IMR-90 (cell line): ENCODE data around the gene RPTOR. TPM values are rescaled to one million over a fixed set of nuclear protein-coding genes. Genes with fewer than 3 reads are reported as not detected.

Experiments used
- ATAC-seq: fragments of 200-7000 bp; cut with Tn5 transposase; 2 replicates; pipeline ENCODE4 v1.9.1; 2020; ENCODE audit warnings: low read depth, mild to moderate bottlenecking, moderate library complexity
- BruUV-seq: library from RNA; stranded (reverse); fragments of 400-500 nt; replicated peaks from 2 replicates; lab custom pipeline; 2021; lab: Mats Ljungman, UMichigan
- CTCF ChIA-PET: fragments of 300-600 bp; formaldehyde crosslinking; extraction: SDS; loops from one replicate; lab custom pipeline; 2021; ENCODE audit warnings: antibody characterized with exemption; lab: Yijun Ruan, JAX
- POLR2A ChIA-PET: fragments of 300-600 bp; sonication (Branson Sonifier 250); formaldehyde crosslinking; loops from one replicate; lab custom pipeline; 2022; ENCODE audit warnings: antibody characterized with exemption; ENCODE audit not compliant: unreplicated experiment; lab: Charles Lee
- DNase-seq: peaks from one replicate; pipeline ENCODE4 v3.0.0; 2013
- H2AFZ ChIP-seq: replicated peaks from 2 replicates; pipeline ENCODE3; 2013; ENCODE audit warnings: low read length, mild to moderate bottlenecking; ENCODE audit not compliant: poor library complexity
- H2AK5ac ChIP-seq: 2 replicates; pipeline ENCODE4 v1.6.1; 2013; ENCODE audit warnings: low read depth, low read length, inconsistent platforms
- H2AK9ac ChIP-seq: replicated peaks from 2 replicates; pipeline ENCODE3; 2013; ENCODE audit warnings: mild to moderate bottlenecking, low read depth, low read length, moderate library complexity; ENCODE audit not compliant: poor library complexity
- H2BK120ac ChIP-seq: 2 replicates; pipeline ENCODE4 v1.6.1; 2013; ENCODE audit warnings: low read depth, low read length, inconsistent platforms
- H2BK15ac ChIP-seq: 3 replicates; pipeline ENCODE4 v1.6.1; 2013; ENCODE audit warnings: low read depth, low read length, inconsistent platforms
- H2BK20ac ChIP-seq: 2 replicates; pipeline ENCODE4 v1.6.1; 2013; ENCODE audit warnings: low read depth, mild to moderate bottlenecking, inconsistent platforms, low read length, moderate library complexity
- H2BK5ac ChIP-seq: 2 replicates; pipeline ENCODE4 v1.6.1; 2013; ENCODE audit warnings: mild to moderate bottlenecking, low read depth, low read length, inconsistent platforms; ENCODE audit not compliant: poor library complexity, severe bottlenecking
- H3K14ac ChIP-seq: replicated peaks from 2 replicates; pipeline ENCODE4 v1.6.1; 2013; ENCODE audit warnings: low read depth, low read length, inconsistent platforms
- H3K18ac ChIP-seq: 2 replicates; pipeline ENCODE4 v1.6.1; 2013; ENCODE audit warnings: low read depth, low read length, control low read depth
- H3K23ac ChIP-seq: 2 replicates; pipeline ENCODE4 v1.6.1; 2013; ENCODE audit warnings: low read depth, low read length, inconsistent platforms
- H3K27ac ChIP-seq: 2 replicates; pipeline ENCODE4 v1.5.1; 2013; ENCODE audit warnings: mild to moderate bottlenecking, control low read depth, low read length; ENCODE audit not compliant: insufficient read depth
- H3K27me3 ChIP-seq: 2 replicates; pipeline ENCODE4 v1.6.1; 2013; ENCODE audit warnings: low read length; ENCODE audit not compliant: control insufficient read depth, insufficient read depth
- H3K36me3 ChIP-seq: 2 replicates; pipeline ENCODE4 v1.6.1; 2013; ENCODE audit warnings: low read length, mixed read lengths; ENCODE audit not compliant: control insufficient read depth, insufficient read depth
- H3K4ac ChIP-seq: 2 replicates; pipeline ENCODE4 v1.6.1; 2013; ENCODE audit warnings: low read depth, low read length, inconsistent platforms
- H3K4me1 ChIP-seq: 2 replicates; pipeline ENCODE4 v1.6.1; 2013; ENCODE audit warnings: low read length, mixed read lengths; ENCODE audit not compliant: control insufficient read depth, insufficient read depth
- H3K4me2 ChIP-seq: 2 replicates; pipeline ENCODE4 v1.6.1; 2013; ENCODE audit warnings: low read depth, mild to moderate bottlenecking, control low read depth, low read length, moderate library complexity
- H3K4me3 ChIP-seq: 2 replicates; pipeline ENCODE4 v1.5.1; 2013; ENCODE audit warnings: low read depth, mild to moderate bottlenecking, control low read depth, low read length, moderate library complexity; ENCODE audit not compliant: insufficient read depth
- H3K56ac ChIP-seq: 2 replicates; pipeline ENCODE4 v1.6.1; 2013; ENCODE audit warnings: low read length, inconsistent platforms; ENCODE audit not compliant: insufficient read depth; ENCODE audit errors: extremely low read depth
- H3K79me1 ChIP-seq, 2 experiments: 2 replicates each; pipeline ENCODE4 v1.6.1; 2013; ENCODE audit warnings: low read length in 2 of 2, inconsistent platforms in 1 of 2, low read depth in 1 of 2
- H3K9ac ChIP-seq: 2 replicates; pipeline ENCODE4 v1.6.1; 2013; ENCODE audit warnings: low read depth, low read length, control low read depth
- H3K9me1 ChIP-seq: 2 replicates; pipeline ENCODE4 v1.6.1; 2013; ENCODE audit warnings: low read length, inconsistent platforms; ENCODE audit not compliant: insufficient read depth
- H3K9me3 ChIP-seq: 2 replicates; pipeline ENCODE4 v1.6.1; 2013; ENCODE audit warnings: low read length; ENCODE audit not compliant: control insufficient read depth, insufficient read depth
- H4K20me1 ChIP-seq: 2 replicates; pipeline ENCODE4 v1.6.1; 2013; ENCODE audit warnings: low read length, inconsistent platforms; ENCODE audit not compliant: insufficient read depth
- H4K5ac ChIP-seq: 2 replicates; pipeline ENCODE4 v1.6.1; 2013; ENCODE audit warnings: mild to moderate bottlenecking, low read depth, low read length, control low read depth
- H4K8ac ChIP-seq, 2 experiments: 2 replicates each; pipeline ENCODE4 v1.6.1; 2013; ENCODE audit warnings: low read depth in 2 of 2, low read length in 2 of 2, control low read depth in 1 of 2, inconsistent platforms in 1 of 2
- H4K91ac ChIP-seq: 2 replicates; pipeline ENCODE4 v1.6.1; 2013; ENCODE audit warnings: low read depth, low read length, inconsistent platforms; ENCODE audit not compliant: insufficient read depth
- BHLHE40 ChIP-seq: fragments of 150-350 bp; IDR thresholded peaks from 2 replicates; pipeline ENCODE4 v1.6.1; 2016; ENCODE audit warnings: mild to moderate bottlenecking, low read depth, low read length
- CEBPB ChIP-seq: IDR thresholded peaks from 2 replicates; pipeline ENCODE4 v1.6.1; 2012; ENCODE audit warnings: low read depth, low read length, improper control_type of control experiment
- CHD1 ChIP-seq: IDR thresholded peaks from 2 replicates; pipeline ENCODE4 v1.6.1; 2012; ENCODE audit warnings: low read depth, low read length, improper control_type of control experiment
- FOS ChIP-seq: fragments of 150-350 bp; IDR thresholded peaks from 2 replicates; pipeline ENCODE4 v1.6.1; 2016; ENCODE audit warnings: low read depth, low read length
- MAFK ChIP-seq: IDR thresholded peaks from 2 replicates; pipeline ENCODE4 v1.6.1; 2012; ENCODE audit warnings: low read depth, low read length, improper control_type of control experiment
- MXI1 ChIP-seq: IDR thresholded peaks from 2 replicates; pipeline ENCODE4 v1.6.1; 2012; ENCODE audit warnings: low read depth, mild to moderate bottlenecking, low read length, moderate library complexity, borderline replicate concordance
- RAD21 ChIP-seq: IDR thresholded peaks from 2 replicates; pipeline ENCODE4 v1.6.1; 2012; ENCODE audit warnings: low read length, improper control_type of control experiment
- RCOR1 ChIP-seq: IDR thresholded peaks from 2 replicates; pipeline ENCODE4 v1.6.1; 2012; ENCODE audit warnings: mild to moderate bottlenecking, low read length, improper control_type of control experiment; ENCODE audit not compliant: insufficient replicate concordance
- WGBS, 2 experiments: methylation state at CpG; one replicate each; pipeline versions ENCODE4 v1.1.5 to v1.1.7; 2013; ENCODE audit warnings: missing lambda C conversion rate in 2 of 2; ENCODE audit not compliant: insufficient read length in 1 of 2; ENCODE audit errors: extremely low coverage in 2 of 2; 5-methylcytosine and 5-hydroxymethylcytosine counted together
- dilution Hi-C: fragments of 300-500 bp; cut with HindIII; formaldehyde crosslinking; loops from one replicate; pipeline ENCODE4 v1.14.3; 2018; ENCODE audit warnings: low sequenced_read_pairs; ENCODE audit not compliant: unreplicated experiment
- in situ Hi-C: fragments of 300-500 bp; cut with MboI; formaldehyde crosslinking; loops from 3 replicates; pipeline ENCODE4 v1.14.3; 2019; ENCODE audit warnings: low sequenced_read_pairs, inconsistent platforms, mixed read lengths
- intact Hi-C: fragments of 100-400 bp; cut with micrococcal nuclease; formaldehyde crosslinking; loops from 2 replicates; pipeline ENCODE4 v1.10.0; 2022
- polyA plus RNA-seq, 3 experiments: library from polyadenylated mRNA; depleted of rRNA; stranded (reverse); fragments of >200 nt; gene quantifications; 2 replicates each; pipeline ENCODE4 v1.2.3, GENCODE V29; 2012; ENCODE audit warnings: low replicate concordance in 1 of 3
- total RNA-seq: library from RNA; depleted of rRNA; stranded (reverse); fragments of >200 nt; gene quantifications from 2 replicates; pipeline ENCODE4 v1.2.3, GENCODE V29; 2012
- TF ChIP-seq, protein P1 (sequence below): fragments of 150-350 bp; IDR thresholded peaks from 2 replicates; pipeline ENCODE4 v1.6.1; 2017; ENCODE audit warnings: mild to moderate bottlenecking, antibody characterized with exemption, low read length, low read depth
- TF ChIP-seq, protein P2 (sequence below): fragments of 150-350 bp; IDR thresholded peaks from 2 replicates; pipeline ENCODE4 v1.6.1; 2016; ENCODE audit warnings: low read depth, mild to moderate bottlenecking, low read length, moderate library complexity, borderline replicate concordance

RPTOR gene
- total and polyA plus RNA-seq, 2 of the 4 experiments (the other 2 are of a cell fraction) = 10.8 to 14.7 TPM

DNA sequence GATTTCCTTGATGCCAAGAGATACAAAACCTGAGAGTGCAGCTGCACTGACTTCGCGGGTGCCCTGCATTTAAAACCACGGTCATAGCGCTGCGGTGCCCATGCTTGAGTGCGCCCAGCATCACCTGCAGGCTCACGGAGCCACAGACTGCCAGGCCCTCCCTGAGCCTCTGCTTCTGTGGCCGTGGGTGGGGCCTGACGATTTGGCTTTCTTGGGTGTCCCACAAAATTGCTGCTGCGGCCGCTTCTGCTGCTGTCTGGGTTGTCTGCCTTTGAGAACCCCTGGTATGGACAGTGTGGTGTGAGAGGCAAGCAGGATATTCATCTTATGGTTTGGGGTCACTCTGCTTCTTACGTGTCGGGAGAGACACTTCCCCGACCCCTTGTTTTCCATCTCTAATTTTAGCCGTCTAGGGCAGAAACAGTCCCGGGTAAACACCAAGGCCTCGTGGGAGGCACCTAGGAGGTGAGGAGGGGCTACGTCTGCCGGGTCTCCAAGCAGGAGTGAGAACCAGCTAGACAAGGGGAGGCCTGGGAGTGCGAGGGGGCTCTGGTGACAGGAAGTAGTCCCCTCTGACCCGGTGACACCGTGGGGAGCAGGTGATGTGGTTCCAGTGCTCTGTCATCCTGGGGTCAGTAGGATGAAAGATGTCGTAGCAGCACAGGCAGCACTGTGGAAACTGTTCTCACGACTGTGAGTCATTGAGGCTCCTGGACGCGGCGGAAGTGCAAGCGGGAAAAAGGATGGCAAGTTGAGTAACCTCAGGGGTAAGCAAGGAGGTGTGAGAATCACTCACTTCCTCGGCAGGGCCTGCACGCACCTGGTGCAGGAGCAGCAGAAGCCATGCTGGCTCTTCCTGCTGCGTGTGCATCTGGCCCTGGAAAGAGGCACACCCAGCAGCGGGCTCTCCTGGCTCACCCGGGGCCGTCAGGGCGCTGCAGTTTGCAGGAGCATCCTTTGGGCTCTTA is 176.3 kb downstream of the RPTOR start:
- H4K20me1 ChIP-seq = no peaks in the 10 kb centered on the region
- no peak overlapping the region for H3K4me3 ChIP-seq
- H4K91ac ChIP-seq = peak overlapping the region; percentile 13; the same call in 1 of the 2 replicates

More for the DNA sequence above, 176.3 kb downstream of the RPTOR start:
- H3K36me3 ChIP-seq = no peaks in the 10 kb centered on the region
- H2AFZ ChIP-seq = peak overlapping the region; percentile 6
- no peak overlapping the region for H2BK15ac ChIP-seq
- H2AK9ac ChIP-seq = peak overlapping the region; percentile 76
- intact Hi-C loops (no loop called here), in situ Hi-C loops (no loop called here), dilution Hi-C loops (no loop called here)
- H3K23ac ChIP-seq = 0 out of 2 replicates have a peak overlapping the region, but pooled peaks have one; percentile 2
- H3K4me2 ChIP-seq = no peak overlapping the region
- peak overlapping the region; percentile 54; the same call in 1 of the 2 replicates for H2AK5ac ChIP-seq
- H2BK5ac ChIP-seq = peak overlapping the region; percentile 24
- DNase-seq (peak; percentile 86), ATAC-seq (peak; percentile 18)
- H3K56ac ChIP-seq = no peak overlapping the region
- no TSS peak for BruUV-seq
- H3K9me3 ChIP-seq = no peaks in the 10 kb centered on the region
- H3K4me1 ChIP-seq = peaks cover 20% of the 10 kb centered on the region
- no peak overlapping the region for H3K18ac ChIP-seq
- ChIA-PET CTCF (no interaction called here), POLR2A (no interaction called here)
- no peak overlapping the region for H3K9ac ChIP-seq
- peaks cover 18% of the 10 kb centered on the region for H3K9me1 ChIP-seq
- 74% methylated on average over 20 of the region's 35 CpGs; no CpG with 5 or more reads in 1 of the 2 experiments for WGBS, 2 experiments
- TF ChIP-seq RAD21 (peak; percentile 5; the same call in 1 of the 2 replicates), CHD1 (no peak), MAFK (no peak), CEBPB (peak; percentile 87), MXI1 (no peak), FOS (peak; percentile 76), RCOR1 (peak; percentile 55), BHLHE40 (peak; percentile 35; the same call in 1 of the 2 replicates)
- TF ChIP-seq, protein P1, sequence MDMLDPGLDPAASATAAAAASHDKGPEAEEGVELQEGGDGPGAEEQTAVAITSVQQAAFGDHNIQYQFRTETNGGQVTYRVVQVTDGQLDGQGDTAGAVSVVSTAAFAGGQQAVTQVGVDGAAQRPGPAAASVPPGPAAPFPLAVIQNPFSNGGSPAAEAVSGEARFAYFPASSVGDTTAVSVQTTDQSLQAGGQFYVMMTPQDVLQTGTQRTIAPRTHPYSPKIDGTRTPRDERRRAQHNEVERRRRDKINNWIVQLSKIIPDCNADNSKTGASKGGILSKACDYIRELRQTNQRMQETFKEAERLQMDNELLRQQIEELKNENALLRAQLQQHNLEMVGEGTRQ = peak; percentile 9; the same call in 1 of the 2 replicates
- TF ChIP-seq, protein P2, sequence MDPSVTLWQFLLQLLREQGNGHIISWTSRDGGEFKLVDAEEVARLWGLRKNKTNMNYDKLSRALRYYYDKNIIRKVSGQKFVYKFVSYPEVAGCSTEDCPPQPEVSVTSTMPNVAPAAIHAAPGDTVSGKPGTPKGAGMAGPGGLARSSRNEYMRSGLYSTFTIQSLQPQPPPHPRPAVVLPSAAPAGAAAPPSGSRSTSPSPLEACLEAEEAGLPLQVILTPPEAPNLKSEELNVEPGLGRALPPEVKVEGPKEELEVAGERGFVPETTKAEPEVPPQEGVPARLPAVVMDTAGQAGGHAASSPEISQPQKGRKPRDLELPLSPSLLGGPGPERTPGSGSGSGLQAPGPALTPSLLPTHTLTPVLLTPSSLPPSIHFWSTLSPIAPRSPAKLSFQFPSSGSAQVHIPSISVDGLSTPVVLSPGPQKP = peak; percentile 6; the same call in 1 of the 2 replicates
- H4K8ac ChIP-seq = peak overlapping the region in 1 of 2 experiments; percentile 46; a peak in 2 of 4 replicates
- H3K14ac ChIP-seq = no peak overlapping the region
- no peak overlapping the region for H4K5ac ChIP-seq
- H2BK20ac ChIP-seq = peak overlapping the region; percentile 39; the same call in 1 of the 2 replicates
- no peaks in the 10 kb centered on the region for H3K27me3 ChIP-seq
- H2BK120ac ChIP-seq = peak overlapping the region; percentile 47; the same call in 1 of the 2 replicates
- H3K27ac ChIP-seq = 0 out of 2 replicates have a peak overlapping the region, but pooled peaks have one; percentile 15
- H3K79me1 ChIP-seq = peaks cover 51 to 82% of the 10 kb centered on the region in 2 experiments
- peak overlapping the region; percentile 51; the same call in 1 of the 2 replicates for H3K4ac ChIP-seq
